ENCODE results near the gene THUMPD3.
A peak's percentile ranks its signal among the peaks of the same experiment; 100 is the strongest.

Gene THUMPD3

DNA sequence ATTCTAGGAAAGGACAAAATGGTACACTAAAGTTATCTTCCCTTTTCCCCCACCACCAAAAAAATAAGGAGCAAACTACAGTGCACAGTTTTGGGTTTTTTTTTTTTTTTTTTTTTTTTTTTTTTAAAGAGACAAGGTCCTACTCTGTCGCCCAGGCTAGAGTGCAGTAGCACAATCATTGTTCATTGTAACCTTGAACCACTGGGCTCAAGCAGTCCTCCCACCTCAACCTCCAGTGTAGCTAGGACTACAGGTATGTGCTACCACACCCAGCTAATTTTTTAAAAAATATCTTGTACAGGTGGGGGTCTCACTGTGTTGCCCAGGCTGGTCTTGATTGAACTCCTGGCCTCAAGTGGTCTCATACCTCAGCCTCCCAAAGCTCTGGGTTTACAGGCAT is 49.4 kb downstream of the THUMPD3 start:
- no peak overlapping the region for H3K4me3 ChIP-seq (ENCODE audit: control insufficient read depth, low read depth, low read length)
- TF ChIP-seq CTCF (IDR thresholded peaks at IDR 0.05; ENCODE audit: control insufficient read depth, insufficient read depth, low read depth, low read length, missing control alignments): no peak
- no peak for DNase-seq (ENCODE audit: low read depth)

- no peak for DNase-seq (ENCODE audit: low read depth)
- H3K4me3 ChIP-seq (ENCODE audit: control insufficient read depth, low read depth, low read length): no peak overlapping the region
- TF ChIP-seq CTCF (IDR thresholded peaks at IDR 0.05; ENCODE audit: control insufficient read depth, insufficient read depth, low read depth, low read length, missing control alignments): no peak
These were observed 52.0 kb downstream of the THUMPD3 start for GRCh38 chr3:9414826-9415225.

DNA sequence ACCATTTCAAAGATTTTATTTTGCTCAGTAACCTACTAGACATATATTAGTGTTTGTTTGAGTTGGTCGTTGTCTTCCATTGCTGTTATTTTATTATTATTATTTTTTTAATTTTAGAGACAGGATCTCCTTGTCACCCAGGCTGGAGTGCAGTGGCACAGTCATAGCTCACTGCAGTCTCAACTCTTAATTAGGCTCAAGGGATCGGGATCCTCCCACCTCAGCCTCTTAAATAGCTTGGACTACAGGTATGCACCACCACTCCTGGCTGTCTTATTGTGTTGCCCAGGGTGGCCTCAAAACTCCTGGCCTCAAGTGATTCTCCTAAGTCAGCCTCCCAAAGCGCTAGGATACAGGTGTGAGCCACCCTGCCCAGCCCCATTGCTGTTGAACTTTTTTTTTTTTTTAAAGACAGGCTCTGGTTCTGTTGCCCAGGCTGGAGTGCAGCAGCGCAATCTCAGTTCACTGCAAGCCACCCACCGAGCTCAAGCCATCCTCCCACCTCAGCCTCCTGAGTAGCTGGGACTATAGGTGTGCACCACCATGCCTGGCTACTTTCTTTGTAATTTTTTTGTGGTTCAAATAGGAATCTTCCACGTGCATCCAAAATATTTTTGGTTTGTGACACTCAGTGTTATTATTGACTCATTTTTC is 52.8 kb downstream of the THUMPD3 start:
- DNase-seq (ENCODE audit: low read depth): no peak

GRCh38 chr3:9416139-9416780 is 53.4 kb downstream of the THUMPD3 start:
- no peak for TF ChIP-seq CTCF (IDR thresholded peaks at IDR 0.05; ENCODE audit: control insufficient read depth, insufficient read depth, low read depth, low read length, missing control alignments)

More for the DNA sequence above, 52.8 kb downstream of the THUMPD3 start:
- H3K4me3 ChIP-seq (ENCODE audit: control insufficient read depth, low read depth, low read length): no peak overlapping the region
- no peak for TF ChIP-seq CTCF (IDR thresholded peaks at IDR 0.05; ENCODE audit: control insufficient read depth, insufficient read depth, low read depth, low read length, missing control alignments)

GRCh38 chr3:9420850-9421549 is 58.1 kb downstream of the THUMPD3 start:
- H3K4me3 ChIP-seq (ENCODE audit: control insufficient read depth, low read depth, low read length): no peak overlapping the region
- DNase-seq (ENCODE audit: low read depth): no peak
- TF ChIP-seq CTCF (IDR thresholded peaks at IDR 0.05; ENCODE audit: control insufficient read depth, insufficient read depth, low read depth, low read length, missing control alignments): no peak

More at GRCh38 chr3:9416139-9416780, 53.4 kb downstream of the THUMPD3 start:
- no peak overlapping the region for H3K4me3 ChIP-seq (ENCODE audit: control insufficient read depth, low read depth, low read length)
- DNase-seq (ENCODE audit: low read depth): no peak

- H3K4me3 ChIP-seq (ENCODE audit: control insufficient read depth, low read depth, low read length): no peak overlapping the region
- peak; percentile 91 for DNase-seq (ENCODE audit: low read depth)
- peak; percentile 58 for TF ChIP-seq CTCF (IDR thresholded peaks at IDR 0.05; ENCODE audit: control insufficient read depth, insufficient read depth, low read depth, low read length, missing control alignments)
These were observed 60.0 kb downstream of the THUMPD3 start for GRCh38 chr3:9422712-9423424.
